MV-4-11 (cell line): Measurements from ENCODE around the gene SHISA6.

Source experiments
- DNase-seq: peaks from one replicate; lab custom pipeline; 2025; lab: John Stamatoyannopoulos, UW

Gene SHISA6

GRCh38 chr17:11545002-11545401, 304.0 kb downstream of the SHISA6 start:
- no peak for DNase-seq

DNA sequence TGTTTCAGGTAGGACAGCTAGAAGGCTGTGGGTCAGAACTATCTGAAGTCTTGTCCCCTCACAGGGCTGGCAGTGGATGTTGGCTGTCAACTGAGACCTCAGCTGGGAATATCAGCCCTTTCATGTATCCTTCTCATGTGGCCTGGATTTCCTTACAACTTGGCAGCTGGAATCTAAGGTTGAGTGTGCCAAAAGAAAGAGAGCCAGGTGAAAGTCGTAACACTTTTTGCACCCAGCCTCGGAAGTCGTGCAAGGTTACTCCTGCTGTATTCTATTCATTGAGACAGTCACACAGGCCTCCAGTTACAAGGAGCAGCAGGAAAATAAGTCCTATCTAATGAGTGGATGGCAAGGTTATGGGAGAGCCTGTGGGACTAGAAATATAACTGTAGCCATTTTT, 304.7 kb downstream of the SHISA6 start:
- DNase-seq, result no peak

- DNase-seq, result no peak
These were observed 306.8 kb downstream of the SHISA6 start for GRCh38 chr17:11547853-11548252.

- no peak for DNase-seq
These were observed 307.4 kb downstream of the SHISA6 start for GRCh38 chr17:11548398-11548797.

GRCh38 chr17:11550431-11550830, 309.4 kb downstream of the SHISA6 start:
- DNase-seq, result no peak

DNA sequence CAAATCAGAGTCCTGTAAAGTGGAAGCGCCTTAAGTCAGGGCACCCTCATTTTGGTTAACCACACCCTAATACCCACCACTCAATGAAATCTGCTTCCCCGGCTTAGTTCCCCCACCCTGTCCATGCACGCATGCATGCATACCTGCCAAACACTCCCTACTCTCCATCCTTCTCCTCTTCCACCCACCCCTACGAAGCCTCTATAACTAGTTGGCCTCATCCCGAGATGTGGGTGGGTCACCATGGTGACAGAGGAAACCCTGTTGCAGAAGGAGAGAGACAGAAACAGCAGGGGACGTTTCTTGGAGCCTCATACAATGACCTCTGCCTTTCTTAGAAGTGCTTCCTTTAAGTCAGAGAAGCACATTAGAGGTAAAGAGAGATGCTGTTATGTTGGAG, 310.4 kb downstream of the SHISA6 start:
- DNase-seq, result no peak

DNA sequence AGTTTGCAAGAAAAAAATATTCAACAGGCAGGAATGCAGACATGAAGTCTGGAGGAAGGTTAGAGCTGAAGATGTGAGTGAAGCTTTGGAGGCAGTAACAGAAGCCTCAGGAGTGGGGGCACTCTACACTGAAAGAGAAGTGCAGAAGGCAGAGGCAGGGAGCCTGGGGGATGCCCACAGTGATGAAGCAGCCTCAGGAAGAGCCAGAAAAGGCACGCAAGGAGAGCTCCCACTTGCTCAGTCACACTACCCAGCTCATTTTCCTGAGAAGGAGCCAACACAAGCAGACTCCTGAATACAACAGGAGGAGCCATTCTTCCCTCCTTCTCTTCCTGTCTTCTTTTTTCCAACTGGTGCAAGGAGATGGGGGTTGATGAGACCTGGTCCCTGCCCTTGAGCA, 312.1 kb downstream of the SHISA6 start:
- no peak for DNase-seq

GRCh38 chr17:11554042-11554441, 313.0 kb downstream of the SHISA6 start:
- DNase-seq, result no peak

- no peak for DNase-seq
These were observed 313.5 kb downstream of the SHISA6 start for GRCh38 chr17:11554542-11554941.

GRCh38 chr17:11555530-11555929, 314.5 kb downstream of the SHISA6 start:
- no peak for DNase-seq

- DNase-seq, result no peak
These were observed 316.9 kb downstream of the SHISA6 start for GRCh38 chr17:11557727-11558452.

DNA sequence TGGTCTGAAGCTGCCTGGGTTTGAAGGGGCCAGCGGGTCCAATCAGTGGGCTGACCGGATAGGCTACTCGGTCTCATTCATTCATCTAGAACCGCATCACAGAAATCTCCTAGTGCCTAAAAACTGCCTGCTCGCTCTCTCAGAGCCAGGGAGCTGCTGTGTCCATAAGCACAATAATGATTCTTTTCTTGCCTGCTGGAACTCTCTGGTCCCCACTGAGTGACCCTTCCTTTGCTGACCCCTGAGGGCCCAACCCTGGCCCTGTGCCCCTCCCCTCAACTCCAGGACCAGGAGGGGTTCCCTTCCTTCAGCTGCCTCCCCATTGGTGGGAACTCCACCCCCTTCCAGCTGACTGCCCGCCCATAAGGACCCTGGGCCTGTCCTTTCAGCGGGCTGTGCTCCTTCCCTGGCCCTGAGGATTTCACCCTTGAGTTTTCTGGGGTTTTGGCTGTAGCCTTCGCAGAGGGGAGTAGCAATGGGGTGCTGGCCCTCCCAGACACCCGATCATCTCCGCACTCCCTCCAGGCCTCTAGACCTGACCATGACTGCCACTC, 317.7 kb downstream of the SHISA6 start:
- no peak for DNase-seq

DNA sequence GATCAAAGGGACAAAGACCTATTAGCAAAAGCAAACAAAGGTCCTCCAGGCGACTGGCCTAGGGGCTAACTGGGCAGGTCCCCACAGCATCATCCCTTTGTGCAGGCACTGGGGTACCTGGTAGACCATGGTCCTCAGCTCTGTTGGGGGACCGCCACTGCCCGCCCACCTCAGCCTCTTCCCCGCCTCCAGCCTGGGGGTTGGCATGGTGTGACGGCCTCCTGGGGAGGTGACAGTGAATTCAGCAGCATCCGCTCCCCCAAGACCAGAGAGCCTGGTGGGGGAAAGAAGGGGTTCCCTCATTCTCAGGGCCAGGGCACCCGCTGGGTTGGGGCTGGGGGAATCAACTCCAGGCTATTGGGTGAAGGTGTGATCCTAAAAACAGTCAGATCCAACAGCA, 318.6 kb downstream of the SHISA6 start:
- no peak for DNase-seq

DNA sequence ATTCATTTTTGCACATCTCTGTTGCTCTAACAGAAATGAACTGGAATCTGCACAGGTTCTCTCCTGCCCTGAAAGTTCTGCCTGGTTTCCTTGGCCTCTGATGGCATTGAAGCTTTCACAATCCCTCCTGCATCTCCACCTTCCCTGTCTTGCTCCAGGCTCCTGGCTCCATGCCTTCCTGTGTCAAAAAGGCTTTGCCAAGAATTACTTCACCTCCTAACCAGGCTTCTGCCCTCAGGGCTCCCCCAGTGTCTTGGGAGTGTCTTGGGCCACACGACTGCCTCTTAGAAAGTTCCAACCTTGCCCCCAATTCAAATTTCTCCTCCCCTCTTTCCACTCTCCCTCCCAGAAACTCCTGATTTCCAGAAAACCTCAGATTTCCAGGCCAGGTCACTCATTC, 320.3 kb downstream of the SHISA6 start:
- no peak for DNase-seq

DNA sequence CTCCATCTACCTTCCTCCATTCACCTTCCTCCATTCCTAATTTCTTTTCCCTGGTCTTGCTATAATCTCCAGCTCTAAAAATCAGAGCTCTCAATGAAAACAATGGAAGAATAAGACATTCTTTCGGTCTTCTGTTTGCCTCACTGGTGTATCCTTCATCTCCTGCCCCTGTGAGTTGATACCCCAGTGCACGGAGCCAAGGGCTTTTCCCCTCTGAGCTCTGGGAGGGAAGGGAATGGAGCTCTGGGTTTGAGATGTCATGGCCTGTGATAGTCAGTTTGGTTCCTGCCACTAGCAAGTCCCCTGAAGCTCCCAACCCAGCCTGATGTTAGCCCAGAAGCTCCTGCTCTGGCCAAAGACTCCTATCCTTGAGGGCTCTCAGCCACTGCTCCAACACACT, 320.7 kb downstream of the SHISA6 start:
- no peak for DNase-seq

- DNase-seq, result no peak
These were observed 323.8 kb downstream of the SHISA6 start for GRCh38 chr17:11564589-11565380.

DNA sequence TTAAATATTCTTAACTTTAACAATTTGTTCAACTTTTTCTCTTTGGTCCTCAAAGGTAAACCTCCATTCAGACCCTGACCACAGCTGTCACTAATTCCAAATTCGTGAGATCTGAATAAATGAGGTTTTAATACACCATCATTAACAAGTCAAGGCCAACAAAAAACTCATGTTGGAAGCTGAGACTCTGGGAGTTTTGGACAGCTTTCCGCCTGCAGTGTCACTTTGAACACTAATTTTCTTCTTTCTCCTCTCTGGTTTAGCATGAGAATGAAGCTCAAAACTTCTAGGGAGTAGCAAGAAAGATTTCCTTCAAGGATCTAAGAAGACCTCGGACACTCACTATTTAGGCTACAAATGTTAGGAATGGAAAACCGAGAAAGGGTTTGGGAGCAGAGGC, 324.6 kb downstream of the SHISA6 start:
- no peak for DNase-seq

DNA sequence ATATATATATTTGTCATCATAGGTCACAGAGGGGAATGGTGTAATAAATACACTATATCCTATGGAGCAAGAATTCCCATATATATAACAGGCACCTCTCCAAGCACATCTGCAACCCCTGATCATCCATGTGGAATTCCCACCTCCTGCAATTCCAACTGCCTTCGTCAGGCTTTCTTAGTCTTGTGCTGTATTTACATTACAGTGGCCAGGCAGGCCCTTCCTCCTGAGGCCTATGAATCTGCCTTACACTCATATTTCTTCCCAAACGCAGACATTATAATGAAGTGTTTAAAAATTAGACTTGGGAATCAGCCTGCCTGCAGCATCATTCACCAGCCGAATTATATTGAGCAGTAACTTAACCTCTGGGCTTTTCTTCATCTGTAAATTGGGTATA, 338.0 kb downstream of the SHISA6 start:
- DNase-seq, result no peak

- DNase-seq, result no peak
These were observed 339.7 kb downstream of the SHISA6 start for GRCh38 chr17:11580677-11581076.

GRCh38 chr17:11582217-11582616, 341.2 kb downstream of the SHISA6 start:
- DNase-seq, result no peak

DNA sequence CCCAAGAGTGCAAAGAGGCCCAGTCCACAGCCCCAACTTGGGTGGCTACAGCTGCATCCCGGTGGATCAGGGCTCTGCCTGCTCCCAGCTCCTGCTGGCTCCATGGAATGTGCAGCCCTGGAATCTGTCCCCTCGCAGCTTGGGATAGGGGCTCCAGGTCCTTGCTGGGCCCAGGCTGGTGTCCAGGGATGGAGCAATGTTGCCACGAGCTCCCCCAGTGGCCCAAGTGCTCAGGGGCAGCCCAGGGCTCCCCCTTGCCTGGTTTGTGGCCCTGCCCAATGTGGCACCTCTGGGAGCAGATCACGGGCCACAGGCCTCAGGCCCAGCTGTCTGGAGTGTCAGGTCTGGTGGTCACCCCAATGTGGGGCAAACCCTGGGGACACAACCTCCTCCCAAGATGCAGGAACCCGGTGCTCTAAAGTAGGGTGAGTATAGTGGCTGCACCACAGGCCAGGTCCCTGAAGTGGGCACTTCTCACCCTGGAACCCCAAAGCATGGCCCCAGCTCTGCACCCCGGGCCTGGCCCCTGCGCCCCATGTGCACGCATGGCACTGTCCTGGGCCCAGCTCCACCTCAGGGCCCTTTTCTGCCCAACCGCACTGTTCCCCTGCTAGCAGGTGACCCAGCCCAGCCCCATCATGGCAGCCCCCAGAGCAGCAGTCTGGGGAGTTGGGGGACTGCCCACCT, 342.4 kb downstream of the SHISA6 start:
- DNase-seq, result no peak

DNA sequence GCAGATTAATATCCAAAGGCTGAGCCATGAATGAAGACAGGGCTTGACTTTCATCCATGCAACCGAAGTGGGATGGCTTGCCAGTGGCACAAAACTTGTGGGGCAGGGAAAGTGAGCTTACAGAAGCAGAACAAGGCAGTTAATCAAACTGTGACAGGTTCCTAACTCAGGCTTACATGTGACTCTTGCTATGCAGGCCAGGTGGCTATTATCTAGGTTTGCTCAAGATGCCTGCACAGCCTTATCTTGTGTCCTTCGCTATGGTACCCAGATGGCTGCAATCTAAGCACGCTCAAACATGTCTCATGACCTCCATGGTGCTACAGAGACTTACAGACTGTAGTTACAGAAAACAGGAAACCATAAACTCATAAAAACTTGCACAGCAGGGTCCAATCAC, 348.7 kb downstream of the SHISA6 start:
- DNase-seq, result no peak
